Hepatocyte (in vitro differentiated cells): ENCODE results near the gene CCL14. TPM values are rescaled to one million over a fixed set of nuclear protein-coding genes. Genes with fewer than 3 reads are reported as not detected.
A peak's percentile ranks its signal among the peaks of the same experiment; 100 is the strongest.
"Not testable (repeated sequence)": the region's sequence is repeated elsewhere in the genome, so short reads cannot be mapped to it uniquely, and the experiment has no call there.

ENCODE experiments used
- DNase-seq: peaks from one replicate; pipeline ENCODE4 v3.0.0-alpha.2; 2016; ENCODE audit warnings: low spot score
- H2AFZ ChIP-seq: fragments of 200-600 bp; sonication (generic); 2 replicates; pipeline ENCODE4 v1.6.0; 2016; ENCODE audit warnings: antibody characterized with exemption, mild to moderate bottlenecking
- H3K27ac ChIP-seq: fragments of 200-600 bp; sonication (generic); 2 replicates; pipeline ENCODE4 v1.5.1; 2016; ENCODE audit warnings: mild to moderate bottlenecking
- H3K27me3 ChIP-seq: fragments of 200-600 bp; sonication (generic); 2 replicates; pipeline ENCODE4 v1.6.1; 2016
- H3K36me3 ChIP-seq: fragments of 200-600 bp; sonication (generic); replicated peaks from 2 replicates; pipeline ENCODE4 v1.5.1; 2016; ENCODE audit warnings: low read depth; ENCODE audit not compliant: insufficient read depth
- H3K4me1 ChIP-seq: fragments of 200-600 bp; sonication (generic); 2 replicates; pipeline ENCODE4 v1.5.1; 2016; ENCODE audit warnings: mild to moderate bottlenecking, moderate library complexity; ENCODE audit not compliant: insufficient read depth
- H3K4me2 ChIP-seq: fragments of 200-600 bp; sonication (generic); 2 replicates; pipeline ENCODE4 v1.6.0; 2016
- H3K4me3 ChIP-seq: fragments of 200-600 bp; sonication (generic); 2 replicates; pipeline ENCODE4 v1.5.1; 2016; ENCODE audit warnings: mild to moderate bottlenecking
- H3K79me2 ChIP-seq: fragments of 200-600 bp; sonication (generic); 2 replicates; pipeline ENCODE4 v1.6.0; 2017; ENCODE audit warnings: mild to moderate bottlenecking
- H3K9me2 ChIP-seq: fragments of 200-600 bp; sonication (generic); replicated peaks from 2 replicates; pipeline ENCODE4 v1.6.0; 2017; ENCODE audit warnings: mild to moderate bottlenecking; ENCODE audit not compliant: insufficient read depth
- H3K9me3 ChIP-seq: fragments of 200-600 bp; sonication (generic); 2 replicates; pipeline ENCODE4 v1.5.1; 2016; ENCODE audit warnings: low read depth, mild to moderate bottlenecking
- H4K20me1 ChIP-seq: fragments of 200-600 bp; sonication (generic); 2 replicates; pipeline ENCODE4 v1.6.0; 2016; ENCODE audit warnings: mild to moderate bottlenecking; ENCODE audit not compliant: insufficient read depth, poor library complexity, severe bottlenecking
- EZH2 ChIP-seq: fragments of 200-600 bp; sonication (generic); IDR thresholded peaks from 2 replicates; pipeline ENCODE4 v1.6.1; 2016; ENCODE audit warnings: antibody characterized with exemption, mild to moderate bottlenecking, borderline replicate concordance
- EZH2phosphoT487 ChIP-seq: fragments of 200-600 bp; sonication (generic); IDR thresholded peaks from one replicate; pipeline ENCODE4 v1.6.1; 2018; ENCODE audit warnings: antibody characterized with exemption, mild to moderate bottlenecking, low read depth, moderate library complexity; ENCODE audit not compliant: unreplicated experiment, severe bottlenecking
- WGBS: methylation state at CpG from one replicate; pipeline ENCODE4 v1.1.6; 2016; ENCODE audit warnings: low lambda C conversion rate; ENCODE audit errors: missing lambda C conversion rate; 5-methylcytosine and 5-hydroxymethylcytosine counted together
- polyA plus RNA-seq: library from polyadenylated mRNA; unstranded; fragments of >200 nt; fragmentation: Nextera tagmentation; extraction: Ambion mirVana; gene quantifications from 2 replicates; pipeline ENCODE4 v1.2.1, GENCODE V29; 2016
- total RNA-seq: library from RNA; depleted of rRNA; stranded (reverse); fragments of >200 nt; gene quantifications from 2 replicates; pipeline ENCODE4 v1.2.3, GENCODE V29; 2014
- TF ChIP-seq, protein P1 (sequence below): fragments of 200-600 bp; sonication (generic); IDR thresholded peaks from 2 replicates; pipeline ENCODE4 v1.5.1; 2016; ENCODE audit warnings: antibody characterized with exemption, mild to moderate bottlenecking; ENCODE audit not compliant: poor library complexity

CCL14 gene
- total and polyA plus RNA-seq, 2 experiments from 2014 or later, result 0.27 to 0.56 TPM

- no peaks in the 10 kb centered on the region for H4K20me1 ChIP-seq
- H3K79me2 ChIP-seq, result peaks cover 8% of the 10 kb centered on the region
- no peaks in the 10 kb centered on the region for H3K9me2 ChIP-seq
- H3K4me3 ChIP-seq, result no peak overlapping the region
- 63% methylated on average over 6 of the region's 6 CpGs for whole genome bisulfite sequencing
- no peaks in the 10 kb centered on the region for H3K27me3 ChIP-seq
- H3K4me1 ChIP-seq, result peaks cover 10% of the 10 kb centered on the region
- no peaks in the 10 kb centered on the region for H3K9me3 ChIP-seq
- H2AFZ ChIP-seq, result no peak overlapping the region
- DNase-seq, result peak; percentile 49
- peak overlapping the region; percentile 95 for H3K27ac ChIP-seq
- no peak for TF ChIP-seq EZH2phosphoT487
- TF ChIP-seq, protein P1, sequence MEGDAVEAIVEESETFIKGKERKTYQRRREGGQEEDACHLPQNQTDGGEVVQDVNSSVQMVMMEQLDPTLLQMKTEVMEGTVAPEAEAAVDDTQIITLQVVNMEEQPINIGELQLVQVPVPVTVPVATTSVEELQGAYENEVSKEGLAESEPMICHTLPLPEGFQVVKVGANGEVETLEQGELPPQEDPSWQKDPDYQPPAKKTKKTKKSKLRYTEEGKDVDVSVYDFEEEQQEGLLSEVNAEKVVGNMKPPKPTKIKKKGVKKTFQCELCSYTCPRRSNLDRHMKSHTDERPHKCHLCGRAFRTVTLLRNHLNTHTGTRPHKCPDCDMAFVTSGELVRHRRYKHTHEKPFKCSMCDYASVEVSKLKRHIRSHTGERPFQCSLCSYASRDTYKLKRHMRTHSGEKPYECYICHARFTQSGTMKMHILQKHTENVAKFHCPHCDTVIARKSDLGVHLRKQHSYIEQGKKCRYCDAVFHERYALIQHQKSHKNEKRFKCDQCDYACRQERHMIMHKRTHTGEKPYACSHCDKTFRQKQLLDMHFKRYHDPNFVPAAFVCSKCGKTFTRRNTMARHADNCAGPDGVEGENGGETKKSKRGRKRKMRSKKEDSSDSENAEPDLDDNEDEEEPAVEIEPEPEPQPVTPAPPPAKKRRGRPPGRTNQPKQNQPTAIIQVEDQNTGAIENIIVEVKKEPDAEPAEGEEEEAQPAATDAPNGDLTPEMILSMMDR, result no peak
- no peak for TF ChIP-seq EZH2
- peak overlapping the region; percentile 69 for H3K4me2 ChIP-seq
- H3K36me3 ChIP-seq, result no peaks in the 10 kb centered on the region
These were observed 14.2 kb upstream of the CCL14 start for GRCh38 chr17:36000732-36001109.

DNA sequence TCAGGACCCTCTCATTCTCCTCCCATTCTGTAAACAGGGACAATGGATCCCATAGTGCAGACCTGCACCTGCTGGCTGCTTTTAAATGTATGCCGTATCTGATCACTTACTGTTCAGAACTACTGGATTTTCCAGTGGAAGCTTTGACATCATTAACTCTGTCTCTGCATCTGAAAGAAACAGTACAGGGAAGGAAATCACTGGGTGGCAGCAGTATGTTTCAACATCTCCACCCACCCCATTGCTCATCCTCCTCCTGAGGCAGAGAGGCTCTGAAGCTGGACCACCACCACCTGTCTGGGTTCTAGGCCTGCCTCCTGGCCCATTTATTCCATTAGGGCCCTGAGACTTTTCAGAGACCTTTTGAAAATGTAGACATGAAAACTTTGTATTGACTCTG is 12.2 kb upstream of the CCL14 start:
- peak overlapping the region; percentile 40 for H3K4me2 ChIP-seq
- H3K27me3 ChIP-seq, result no peaks in the 10 kb centered on the region
- H3K36me3 ChIP-seq, result no peaks in the 10 kb centered on the region
- TF ChIP-seq EZH2, result no peak
- peaks cover 15% of the 10 kb centered on the region for H3K79me2 ChIP-seq
- H2AFZ ChIP-seq, result no peak overlapping the region
- no peak for DNase-seq
- no peak overlapping the region for H3K4me3 ChIP-seq
- H4K20me1 ChIP-seq, result no peaks in the 10 kb centered on the region
- peaks cover 9% of the 10 kb centered on the region for H3K4me1 ChIP-seq
- no peak overlapping the region for H3K27ac ChIP-seq
- no peaks in the 10 kb centered on the region for H3K9me3 ChIP-seq
- 85% methylated on average over 1 of the region's 1 CpG for WGBS
- no peaks in the 10 kb centered on the region for H3K9me2 ChIP-seq

GRCh38 chr17:35998018-35998545 is 11.6 kb upstream of the CCL14 start:
- no peak overlapping the region for H3K27ac ChIP-seq
- peaks cover 15% of the 10 kb centered on the region for H3K79me2 ChIP-seq
- no peak overlapping the region for H3K4me2 ChIP-seq
- no peaks in the 10 kb centered on the region for H4K20me1 ChIP-seq
- TF ChIP-seq EZH2phosphoT487 (no peak), EZH2 (no peak)
- TF ChIP-seq, protein P1, result no peak
- no peaks in the 10 kb centered on the region for H3K9me2 ChIP-seq
- no peak overlapping the region for H3K4me3 ChIP-seq
- H3K4me1 ChIP-seq, result peaks cover 6% of the 10 kb centered on the region
- H3K36me3 ChIP-seq, result no peaks in the 10 kb centered on the region
- H3K27me3 ChIP-seq, result no peaks in the 10 kb centered on the region
- DNase-seq, result no peak
- H3K9me3 ChIP-seq, result no peaks in the 10 kb centered on the region
- H2AFZ ChIP-seq, result no peak overlapping the region
- WGBS, result 83% methylated on average over 11 of the region's 11 CpGs

GRCh38 chr17:35995346-35995745 is 8.8 kb upstream of the CCL14 start:
- H4K20me1 ChIP-seq, H3K36me3 ChIP-seq, H3K9me2 ChIP-seq, H3K4me3 ChIP-seq, H3K27me3 ChIP-seq, H3K27ac ChIP-seq, DNase-seq, H2AFZ ChIP-seq, H3K4me2 ChIP-seq, H3K9me3 ChIP-seq: not testable (repeated sequence)
- 78% methylated on average over 2 of the region's 2 CpGs for WGBS
- peaks cover 11% of the 10 kb centered on the region for H3K4me1 ChIP-seq
- H3K79me2 ChIP-seq, result peaks cover 15% of the 10 kb centered on the region
